ENCODE results near the gene SDHAF1.
"Not testable (repeated sequence)": the region's sequence is repeated elsewhere in the genome, so short reads cannot be mapped to it uniquely, and the experiment has no call there.

Gene SDHAF1

GRCh38 chr19:36032251-36033104 is 37.5 kb downstream of the SDHAF1 start, which contains the start of gene CLIP3:
TSS of gene CLIP3 (minus strand) at chr19:36032873. CDS start at chr19:36032357, 516 bp downstream.
- peak; percentile 89 for ATAC-seq
- TF ChIP-seq TOX (CRISPR knock-in tag; IDR thresholded peaks at IDR 0.05; ENCODE audit: borderline replicate concordance) (no peak), ZC3H10 (CRISPR knock-in tag; IDR thresholded peaks at IDR 0.05) (no peak), ZNF565 (CRISPR knock-in tag; conservative IDR thresholded peaks at IDR 0.05; ENCODE audit: low read depth) (no peak), ZFP30 (CRISPR knock-in tag; IDR thresholded peaks at IDR 0.05) (no peak), TCF4 (CRISPR knock-in tag; IDR thresholded peaks at IDR 0.05; ENCODE audit: borderline replicate concordance) (no peak)
- TF ChIP-seq, protein P1, sequence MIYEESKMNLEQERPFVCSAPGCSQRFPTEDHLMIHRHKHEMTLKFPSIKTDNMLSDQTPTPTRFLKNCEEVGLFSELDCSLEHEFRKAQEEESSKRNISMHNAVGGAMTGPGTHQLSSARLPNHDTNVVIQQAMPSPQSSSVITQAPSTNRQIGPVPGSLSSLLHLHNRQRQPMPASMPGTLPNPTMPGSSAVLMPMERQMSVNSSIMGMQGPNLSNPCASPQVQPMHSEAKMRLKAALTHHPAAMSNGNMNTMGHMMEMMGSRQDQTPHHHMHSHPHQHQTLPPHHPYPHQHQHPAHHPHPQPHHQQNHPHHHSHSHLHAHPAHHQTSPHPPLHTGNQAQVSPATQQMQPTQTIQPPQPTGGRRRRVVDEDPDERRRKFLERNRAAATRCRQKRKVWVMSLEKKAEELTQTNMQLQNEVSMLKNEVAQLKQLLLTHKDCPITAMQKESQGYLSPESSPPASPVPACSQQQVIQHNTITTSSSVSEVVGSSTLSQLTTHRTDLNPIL (CRISPR knock-in tag; IDR thresholded peaks at IDR 0.05; ENCODE audit: low read depth), result no peak
- TF ChIP-seq, protein P2, sequence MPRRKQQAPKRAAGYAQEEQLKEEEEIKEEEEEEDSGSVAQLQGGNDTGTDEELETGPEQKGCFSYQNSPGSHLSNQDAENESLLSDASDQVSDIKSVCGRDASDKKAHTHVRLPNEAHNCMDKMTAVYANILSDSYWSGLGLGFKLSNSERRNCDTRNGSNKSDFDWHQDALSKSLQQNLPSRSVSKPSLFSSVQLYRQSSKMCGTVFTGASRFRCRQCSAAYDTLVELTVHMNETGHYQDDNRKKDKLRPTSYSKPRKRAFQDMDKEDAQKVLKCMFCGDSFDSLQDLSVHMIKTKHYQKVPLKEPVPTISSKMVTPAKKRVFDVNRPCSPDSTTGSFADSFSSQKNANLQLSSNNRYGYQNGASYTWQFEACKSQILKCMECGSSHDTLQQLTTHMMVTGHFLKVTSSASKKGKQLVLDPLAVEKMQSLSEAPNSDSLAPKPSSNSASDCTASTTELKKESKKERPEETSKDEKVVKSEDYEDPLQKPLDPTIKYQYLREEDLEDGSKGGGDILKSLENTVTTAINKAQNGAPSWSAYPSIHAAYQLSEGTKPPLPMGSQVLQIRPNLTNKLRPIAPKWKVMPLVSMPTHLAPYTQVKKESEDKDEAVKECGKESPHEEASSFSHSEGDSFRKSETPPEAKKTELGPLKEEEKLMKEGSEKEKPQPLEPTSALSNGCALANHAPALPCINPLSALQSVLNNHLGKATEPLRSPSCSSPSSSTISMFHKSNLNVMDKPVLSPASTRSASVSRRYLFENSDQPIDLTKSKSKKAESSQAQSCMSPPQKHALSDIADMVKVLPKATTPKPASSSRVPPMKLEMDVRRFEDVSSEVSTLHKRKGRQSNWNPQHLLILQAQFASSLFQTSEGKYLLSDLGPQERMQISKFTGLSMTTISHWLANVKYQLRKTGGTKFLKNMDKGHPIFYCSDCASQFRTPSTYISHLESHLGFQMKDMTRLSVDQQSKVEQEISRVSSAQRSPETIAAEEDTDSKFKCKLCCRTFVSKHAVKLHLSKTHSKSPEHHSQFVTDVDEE (CRISPR knock-in tag; IDR thresholded peaks at IDR 0.05), result no peak

GRCh38 chr19:36040495-36040894 is 45.5 kb downstream of the SDHAF1 start:
- TF ChIP-seq CSRNP3 (CRISPR knock-in tag; IDR thresholded peaks at IDR 0.05), result no peak
- no peak for TF ChIP-seq POU6F1 (CRISPR knock-in tag; IDR thresholded peaks at IDR 0.05; ENCODE audit: borderline replicate concordance, low read depth)
- TF ChIP-seq TOX (CRISPR knock-in tag; IDR thresholded peaks at IDR 0.05; ENCODE audit: borderline replicate concordance), result no peak
- TF ChIP-seq ZFP3 (CRISPR knock-in tag; IDR thresholded peaks at IDR 0.05), result no peak
- no peak for TF ChIP-seq BACH2 (CRISPR knock-in tag; IDR thresholded peaks at IDR 0.05; ENCODE audit: borderline replicate concordance)
- TF ChIP-seq TCF4 (CRISPR knock-in tag; IDR thresholded peaks at IDR 0.05; ENCODE audit: borderline replicate concordance), result no peak
- TF ChIP-seq, protein P3, sequence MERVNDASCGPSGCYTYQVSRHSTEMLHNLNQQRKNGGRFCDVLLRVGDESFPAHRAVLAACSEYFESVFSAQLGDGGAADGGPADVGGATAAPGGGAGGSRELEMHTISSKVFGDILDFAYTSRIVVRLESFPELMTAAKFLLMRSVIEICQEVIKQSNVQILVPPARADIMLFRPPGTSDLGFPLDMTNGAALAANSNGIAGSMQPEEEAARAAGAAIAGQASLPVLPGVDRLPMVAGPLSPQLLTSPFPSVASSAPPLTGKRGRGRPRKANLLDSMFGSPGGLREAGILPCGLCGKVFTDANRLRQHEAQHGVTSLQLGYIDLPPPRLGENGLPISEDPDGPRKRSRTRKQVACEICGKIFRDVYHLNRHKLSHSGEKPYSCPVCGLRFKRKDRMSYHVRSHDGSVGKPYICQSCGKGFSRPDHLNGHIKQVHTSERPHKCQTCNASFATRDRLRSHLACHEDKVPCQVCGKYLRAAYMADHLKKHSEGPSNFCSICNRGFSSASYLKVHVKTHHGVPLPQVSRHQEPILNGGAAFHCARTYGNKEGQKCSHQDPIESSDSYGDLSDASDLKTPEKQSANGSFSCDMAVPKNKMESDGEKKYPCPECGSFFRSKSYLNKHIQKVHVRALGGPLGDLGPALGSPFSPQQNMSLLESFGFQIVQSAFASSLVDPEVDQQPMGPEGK (CRISPR knock-in tag; IDR thresholded peaks at IDR 0.05; ENCODE audit: borderline replicate concordance), result no peak
- TF ChIP-seq ISL1 (CRISPR knock-in tag; IDR thresholded peaks at IDR 0.05), result no peak
- no peak for TF ChIP-seq GLIS3 (CRISPR knock-in tag; IDR thresholded peaks at IDR 0.05)
- TF ChIP-seq RARB (CRISPR knock-in tag; IDR thresholded peaks at IDR 0.05), result no peak
- no peak for TF ChIP-seq SNAI2 (CRISPR knock-in tag; IDR thresholded peaks at IDR 0.05)
- ATAC-seq, result no peak

DNA sequence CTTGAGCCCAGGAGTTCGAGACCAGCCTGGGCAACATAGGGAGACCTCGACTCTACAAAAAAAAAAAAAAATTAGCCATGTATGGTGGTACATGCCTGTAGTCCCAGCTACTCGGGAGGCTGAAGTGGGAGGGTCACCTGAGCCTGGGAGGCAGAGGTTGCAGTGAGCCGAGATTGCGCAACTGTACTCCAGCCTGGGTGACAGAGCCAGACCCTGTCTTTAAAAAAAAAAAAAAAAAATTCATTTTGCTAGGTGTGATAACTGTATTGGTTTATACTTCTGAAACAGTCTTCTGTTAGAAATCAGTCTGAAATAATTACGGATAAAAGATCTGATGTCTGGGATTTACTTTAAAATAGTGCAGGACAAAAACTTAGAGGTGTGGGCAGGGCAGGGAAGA is 46.1 kb downstream of the SDHAF1 start:
- not testable (repeated sequence) for ATAC-seq

DNA sequence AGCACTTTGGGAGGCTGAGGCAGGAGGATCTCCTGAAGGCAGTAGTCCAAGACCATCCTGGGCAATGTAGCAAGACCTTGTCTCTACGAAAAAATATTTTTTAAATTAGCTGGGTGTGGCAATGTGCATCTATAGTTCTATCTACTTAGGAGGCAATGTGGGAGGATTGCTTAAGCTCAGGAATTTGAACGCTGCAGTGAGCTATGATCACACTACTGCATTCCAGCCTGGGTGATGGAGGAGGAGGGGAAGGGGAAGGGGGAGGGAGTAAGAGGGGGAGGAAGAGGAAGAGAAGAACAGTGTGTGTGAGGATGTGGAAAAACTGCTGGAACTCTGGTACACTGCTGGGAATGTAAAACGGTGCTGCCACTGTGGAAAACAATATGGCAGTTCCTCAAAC is 46.8 kb downstream of the SDHAF1 start:
- TF ChIP-seq ESRRG (CRISPR knock-in tag; IDR thresholded peaks at IDR 0.05) (no peak), SNAI2 (CRISPR knock-in tag; IDR thresholded peaks at IDR 0.05) (no peak), ARNTL (CRISPR knock-in tag; IDR thresholded peaks at IDR 0.05; ENCODE audit: borderline replicate concordance, low read depth) (no peak), ZFP30 (CRISPR knock-in tag; IDR thresholded peaks at IDR 0.05) (no peak), ISL1 (CRISPR knock-in tag; IDR thresholded peaks at IDR 0.05) (no peak), TCF4 (CRISPR knock-in tag; IDR thresholded peaks at IDR 0.05; ENCODE audit: borderline replicate concordance) (no peak), OSR1 (CRISPR knock-in tag; IDR thresholded peaks at IDR 0.05) (no peak), CSDC2 (CRISPR knock-in tag; IDR thresholded peaks at IDR 0.05) (no peak), BACH2 (CRISPR knock-in tag; IDR thresholded peaks at IDR 0.05; ENCODE audit: borderline replicate concordance) (no peak), ZNF565 (CRISPR knock-in tag; conservative IDR thresholded peaks at IDR 0.05; ENCODE audit: low read depth) (no peak), ZFP3 (CRISPR knock-in tag; IDR thresholded peaks at IDR 0.05) (no peak)
- TF ChIP-seq, protein P1 (CRISPR knock-in tag; IDR thresholded peaks at IDR 0.05; ENCODE audit: low read depth), result no peak
- peak; percentile 70 for ATAC-seq

All from SK-N-SH treated with all-trans-retinoic acid at 6 μM for 48 hours (cell line).